ENCODE data around the gene PRSS36.
"Not testable (repeated sequence)": the region's sequence is repeated elsewhere in the genome, so short reads cannot be mapped to it uniquely, and the experiment has no call there.

The PRSS36 gene

GRCh38 chr16:31168848-31169247 is 19.0 kb upstream of the PRSS36 start:
- TF ChIP-seq, protein P1, sequence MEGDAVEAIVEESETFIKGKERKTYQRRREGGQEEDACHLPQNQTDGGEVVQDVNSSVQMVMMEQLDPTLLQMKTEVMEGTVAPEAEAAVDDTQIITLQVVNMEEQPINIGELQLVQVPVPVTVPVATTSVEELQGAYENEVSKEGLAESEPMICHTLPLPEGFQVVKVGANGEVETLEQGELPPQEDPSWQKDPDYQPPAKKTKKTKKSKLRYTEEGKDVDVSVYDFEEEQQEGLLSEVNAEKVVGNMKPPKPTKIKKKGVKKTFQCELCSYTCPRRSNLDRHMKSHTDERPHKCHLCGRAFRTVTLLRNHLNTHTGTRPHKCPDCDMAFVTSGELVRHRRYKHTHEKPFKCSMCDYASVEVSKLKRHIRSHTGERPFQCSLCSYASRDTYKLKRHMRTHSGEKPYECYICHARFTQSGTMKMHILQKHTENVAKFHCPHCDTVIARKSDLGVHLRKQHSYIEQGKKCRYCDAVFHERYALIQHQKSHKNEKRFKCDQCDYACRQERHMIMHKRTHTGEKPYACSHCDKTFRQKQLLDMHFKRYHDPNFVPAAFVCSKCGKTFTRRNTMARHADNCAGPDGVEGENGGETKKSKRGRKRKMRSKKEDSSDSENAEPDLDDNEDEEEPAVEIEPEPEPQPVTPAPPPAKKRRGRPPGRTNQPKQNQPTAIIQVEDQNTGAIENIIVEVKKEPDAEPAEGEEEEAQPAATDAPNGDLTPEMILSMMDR (IDR thresholded peaks at IDR 0.05; ENCODE audit: low read depth, low read length, missing control alignments), result no peak
- no peak for DNase-seq (ENCODE audit: extremely low read depth, low read depth)
- H3K4me3 ChIP-seq (replicated peaks; ENCODE audit: low read depth, low read length), result no peak overlapping the region

- TF ChIP-seq, protein P1 (IDR thresholded peaks at IDR 0.05; ENCODE audit: low read depth, low read length, missing control alignments), result no peak
- no peak for DNase-seq (ENCODE audit: extremely low read depth, low read depth)
- no peak overlapping the region for H3K4me3 ChIP-seq (replicated peaks; ENCODE audit: low read depth, low read length)
These were observed 17.4 kb upstream of the PRSS36 start for GRCh38 chr16:31167315-31167714.

GRCh38 chr16:31157136-31157535 is 7.3 kb upstream of the PRSS36 start:
- no peak overlapping the region for H3K4me3 ChIP-seq (replicated peaks; ENCODE audit: low read depth, low read length)
- TF ChIP-seq, protein P1 (IDR thresholded peaks at IDR 0.05; ENCODE audit: low read depth, low read length, missing control alignments), result no peak
- DNase-seq (ENCODE audit: extremely low read depth, low read depth), result no peak

DNA sequence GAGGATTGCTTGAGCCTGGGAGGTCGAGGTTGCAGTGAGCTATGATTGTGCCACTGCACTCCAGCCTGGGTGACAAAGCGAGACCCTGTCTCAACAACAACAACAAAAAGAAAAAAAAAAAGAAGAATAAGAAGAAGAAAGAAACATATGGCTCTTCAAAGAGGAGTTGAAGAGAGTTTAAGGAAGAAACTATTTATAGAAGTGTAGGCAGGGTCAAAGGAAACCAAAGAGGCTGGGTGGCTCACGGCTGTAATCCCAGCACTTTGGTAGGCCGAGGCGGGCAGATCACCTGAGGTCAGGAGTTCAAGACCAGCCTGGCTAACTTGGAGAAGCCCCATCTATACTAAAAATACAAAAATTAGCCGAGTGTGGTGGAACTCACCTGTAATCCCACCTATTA is 1.1 kb upstream of the PRSS36 start:
- not testable (repeated sequence) for H3K4me3 ChIP-seq (replicated peaks; ENCODE audit: low read depth, low read length); DNase-seq (ENCODE audit: extremely low read depth, low read depth)

- TF ChIP-seq, protein P1 (IDR thresholded peaks at IDR 0.05; ENCODE audit: low read depth, low read length, missing control alignments), result no peak
- DNase-seq (ENCODE audit: extremely low read depth, low read depth), result no peak
These were observed 534 bp downstream of the PRSS36 start for GRCh38 chr16:31149332-31149731.

GRCh38 chr16:31148896-31149295 is 970 bp downstream of the PRSS36 start:
- no peak overlapping the region for H3K4me3 ChIP-seq (replicated peaks; ENCODE audit: low read depth, low read length)
- DNase-seq (ENCODE audit: extremely low read depth, low read depth), result no peak
- TF ChIP-seq, protein P1 (IDR thresholded peaks at IDR 0.05; ENCODE audit: low read depth, low read length, missing control alignments), result no peak

More at GRCh38 chr16:31149332-31149731, 534 bp downstream of the PRSS36 start:
- H3K4me3 ChIP-seq (replicated peaks; ENCODE audit: low read depth, low read length), result no peak overlapping the region

GRCh38 chr16:31148281-31148728 is 1.6 kb downstream of the PRSS36 start:
- TF ChIP-seq, protein P1 (IDR thresholded peaks at IDR 0.05; ENCODE audit: low read depth, low read length, missing control alignments), result no peak
- no peak overlapping the region for H3K4me3 ChIP-seq (replicated peaks; ENCODE audit: low read depth, low read length)
- DNase-seq (ENCODE audit: extremely low read depth, low read depth), result no peak
